Left renal cortex interstitium (tissue), 4 donors: Measurements from ENCODE around the gene MAMLD1. TPM values are rescaled to one million over a fixed set of nuclear protein-coding genes. Genes with fewer than 3 reads are reported as not detected.

Experiments used
- DNase-seq, 4 donors: peaks; one replicate each; pipeline ENCODE4 v3.0.0-alpha.2; 2013; ENCODE audit warnings: low read depth in 4 of 4, low spot score in 2 of 4, missing footprints in 1 of 4
- polyA plus RNA-seq, 4 donors: library from polyadenylated mRNA; unstranded; fragments of 120-200 nt; gene quantifications; one replicate each; pipeline ENCODE4 v1.2.1, GENCODE V29; 2013; ENCODE audit not compliant: insufficient read length in 4 of 4

The MAMLD1 gene
- polyA plus RNA-seq, 4 donors = 6.4 to 7.8 (median 7.3) TPM

DNA sequence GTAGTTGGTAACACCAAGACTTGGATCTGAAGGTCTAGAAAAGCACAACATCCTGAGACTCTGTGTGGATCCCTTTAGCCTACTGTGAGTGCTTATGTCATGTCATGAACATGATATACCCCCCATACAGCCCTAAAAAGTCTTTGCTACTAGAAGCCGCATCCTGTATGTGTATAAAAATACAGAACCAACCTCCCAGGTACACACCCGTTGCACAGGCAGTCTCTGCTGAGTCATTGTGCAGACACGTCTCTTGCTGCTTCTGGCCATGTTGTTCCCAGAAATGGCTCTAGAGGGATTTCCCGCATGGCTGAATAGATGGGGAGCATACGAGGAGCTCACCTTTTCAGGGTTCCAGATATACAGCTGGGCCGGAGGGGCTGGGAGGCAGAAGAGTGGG is 93.3 kb downstream of the MAMLD1 start:
- DNase-seq = no peak

DNA sequence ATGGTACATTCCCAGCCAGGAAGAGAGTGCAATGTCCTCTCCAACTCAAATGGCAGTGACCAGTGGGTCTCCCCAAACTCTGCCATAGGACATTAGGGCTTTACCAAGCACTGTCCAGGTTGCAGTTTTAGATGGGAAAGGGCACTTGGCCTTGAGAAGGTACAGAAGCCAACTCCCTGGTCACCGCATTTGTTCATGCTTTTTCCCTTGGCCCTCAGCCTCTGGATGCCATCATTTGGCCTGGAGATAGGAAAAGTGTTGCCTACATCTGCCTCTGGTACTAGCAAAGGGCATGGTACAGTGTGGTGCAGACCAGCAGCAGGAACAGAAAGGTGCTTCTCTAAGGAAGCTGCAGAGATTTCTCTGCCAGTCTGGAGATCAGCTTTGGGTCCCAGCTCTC is 93.8 kb downstream of the MAMLD1 start:
- DNase-seq = no peak

DNA sequence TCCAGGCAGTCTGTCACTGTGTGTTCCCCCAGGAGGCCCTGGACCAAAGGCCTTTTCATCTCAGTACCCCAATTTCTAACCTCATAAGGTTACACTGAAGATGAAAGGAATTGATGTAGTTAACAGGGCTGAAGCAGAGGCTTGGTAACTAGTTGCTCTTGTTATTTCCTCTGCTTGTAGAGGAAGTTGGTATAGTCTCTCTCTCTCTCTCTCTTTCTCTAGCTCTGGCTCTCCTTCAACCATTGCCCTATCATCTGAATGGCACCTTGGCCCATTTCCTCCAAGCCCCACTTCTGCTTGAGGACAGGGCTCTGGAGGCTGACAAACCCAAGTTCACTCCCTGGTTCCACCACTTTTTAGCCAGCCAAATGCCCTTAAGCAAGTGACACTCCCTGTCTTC is 96.1 kb downstream of the MAMLD1 start:
- no peak for DNase-seq

DNA sequence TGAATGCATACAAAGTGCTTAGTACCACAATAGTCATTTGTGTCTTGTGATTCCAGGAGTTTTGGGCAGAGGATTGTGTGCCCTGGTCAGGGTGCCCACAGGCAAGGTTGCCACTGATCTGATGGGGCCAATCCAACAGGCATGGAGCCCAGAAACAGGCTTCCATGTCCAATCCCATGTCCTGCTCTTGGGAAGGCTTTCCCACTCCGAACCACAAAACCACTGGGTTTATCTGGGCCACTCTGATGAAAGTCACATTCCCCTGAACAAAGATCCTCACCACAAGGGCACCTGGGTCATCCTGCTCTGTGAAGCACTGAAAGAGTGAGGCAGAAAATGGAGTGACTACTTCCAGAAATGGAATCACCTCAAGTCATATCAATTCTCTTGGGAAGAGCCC is 96.9 kb downstream of the MAMLD1 start:
- DNase-seq = no peak

DNA sequence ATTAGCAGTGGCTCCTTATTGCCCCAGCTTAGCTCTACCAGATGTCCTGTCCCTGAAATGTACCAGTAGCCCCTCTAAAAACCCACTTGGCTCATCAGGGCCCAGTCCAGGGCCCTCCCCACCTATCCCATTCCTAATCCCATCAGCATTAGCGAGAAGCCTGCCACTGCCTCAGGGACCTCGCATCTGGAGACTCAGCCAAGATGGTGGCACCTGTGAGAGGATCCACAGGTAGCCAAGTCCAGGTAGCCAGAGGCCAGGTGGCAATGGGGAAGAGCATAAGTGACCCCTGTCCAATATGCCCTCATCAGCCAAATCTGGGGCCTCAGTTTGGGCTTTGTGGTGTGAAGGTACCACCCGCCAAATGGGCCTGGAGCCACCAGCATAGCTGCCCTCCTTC is 97.7 kb downstream of the MAMLD1 start:
- no peak for DNase-seq

DNA sequence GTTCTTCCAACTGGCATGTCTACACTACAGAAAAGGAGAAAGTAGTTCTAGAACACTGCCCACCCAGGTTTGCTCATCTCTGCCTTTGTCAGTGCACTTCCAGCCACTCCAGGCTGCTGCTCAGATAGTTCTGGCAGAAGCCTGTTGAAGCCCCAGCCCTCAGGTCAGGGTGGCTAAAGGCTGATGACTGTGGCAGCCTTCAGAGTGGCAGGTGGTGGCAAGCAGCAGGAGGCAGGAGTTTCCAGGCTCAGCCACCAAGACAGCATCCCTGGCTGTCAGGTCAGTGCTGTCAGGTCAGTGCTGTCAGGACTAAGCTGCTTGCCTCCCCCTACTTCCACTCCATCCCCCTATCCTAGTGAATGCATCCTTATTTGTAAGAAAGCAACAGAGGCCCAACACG is 100.4 kb downstream of the MAMLD1 start:
- no peak for DNase-seq

DNA sequence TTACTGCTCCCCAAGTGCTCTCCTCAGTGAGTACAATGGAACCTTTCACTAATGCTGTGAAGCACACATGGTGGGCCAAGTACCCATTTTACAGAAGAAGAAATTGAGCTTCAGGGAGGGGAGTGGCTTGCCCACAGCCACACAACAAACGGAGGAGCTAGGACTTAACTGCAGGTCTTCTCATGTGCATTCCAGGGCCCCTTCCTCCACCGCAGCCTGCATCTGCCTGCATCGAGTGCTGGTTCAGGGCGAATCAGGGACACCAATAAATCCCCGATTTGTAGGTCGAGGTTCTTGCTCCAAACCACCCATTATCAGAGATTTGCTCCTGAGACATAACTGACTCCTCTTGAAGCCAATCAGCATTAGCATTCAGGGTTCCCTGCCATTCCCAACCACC is 100.9 kb downstream of the MAMLD1 start:
- DNase-seq = no peak

DNA sequence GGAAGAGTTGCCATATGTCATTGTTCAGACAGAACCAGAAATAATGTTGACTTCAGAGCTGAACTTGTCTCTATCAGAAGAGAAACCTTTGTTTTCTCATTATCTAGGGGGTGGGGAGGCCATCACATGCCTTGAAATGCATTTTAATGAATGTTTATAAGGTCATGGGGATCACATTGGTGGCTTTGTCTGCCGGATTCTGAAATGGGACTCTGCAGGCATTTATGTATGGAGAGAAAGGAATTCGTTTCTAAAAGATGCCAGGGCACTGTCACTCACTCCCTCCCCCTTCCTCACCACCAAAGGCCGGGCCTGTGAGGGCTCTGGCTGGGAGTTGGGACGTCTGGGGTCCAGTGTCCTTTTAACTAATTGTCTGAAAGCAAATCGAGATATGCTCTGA is 102.2 kb downstream of the MAMLD1 start:
- DNase-seq = no peak

DNA sequence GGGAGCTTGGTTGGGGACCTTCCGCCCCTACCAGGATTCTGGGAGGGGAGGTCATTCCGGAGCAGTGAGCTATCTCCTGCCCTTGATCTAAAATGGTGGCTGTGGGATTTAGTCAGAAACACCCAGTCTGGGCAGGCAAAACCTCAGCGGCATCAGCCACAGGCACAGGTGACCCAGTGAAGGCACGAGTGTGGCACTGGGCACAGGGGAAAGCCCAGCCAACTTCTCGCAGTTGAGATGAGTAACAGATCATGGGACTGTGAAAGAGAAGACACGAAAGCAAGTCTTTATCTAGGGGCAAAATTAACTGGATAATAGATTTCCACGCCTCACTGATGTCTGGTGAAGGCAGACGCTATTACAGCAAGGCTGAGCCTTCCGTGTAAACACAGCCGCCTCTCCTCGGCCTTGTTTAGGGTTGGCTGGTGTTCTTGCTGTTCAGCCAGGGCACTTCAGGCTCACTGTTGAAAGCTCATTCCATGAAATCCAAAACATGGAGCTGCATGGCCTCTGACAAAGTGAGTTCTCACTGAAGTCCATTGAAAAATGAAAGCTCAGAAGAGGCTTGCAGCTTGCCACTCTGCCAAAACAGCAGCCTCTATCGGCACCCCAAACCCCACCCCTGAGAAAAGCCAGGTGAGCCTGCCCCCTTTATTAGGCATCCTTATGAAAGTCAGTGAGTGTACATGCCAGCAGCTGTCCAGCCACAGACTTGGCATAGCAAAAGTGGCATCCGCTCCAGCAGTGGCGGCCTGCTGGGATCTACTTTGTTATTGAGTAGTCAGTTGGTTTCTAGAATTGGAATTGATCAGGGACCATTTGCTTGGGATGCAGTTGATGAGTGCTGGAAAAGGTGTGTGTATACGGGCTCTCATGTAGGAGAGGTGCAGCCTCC is 103.0 kb downstream of the MAMLD1 start:
- no peak for DNase-seq

DNA sequence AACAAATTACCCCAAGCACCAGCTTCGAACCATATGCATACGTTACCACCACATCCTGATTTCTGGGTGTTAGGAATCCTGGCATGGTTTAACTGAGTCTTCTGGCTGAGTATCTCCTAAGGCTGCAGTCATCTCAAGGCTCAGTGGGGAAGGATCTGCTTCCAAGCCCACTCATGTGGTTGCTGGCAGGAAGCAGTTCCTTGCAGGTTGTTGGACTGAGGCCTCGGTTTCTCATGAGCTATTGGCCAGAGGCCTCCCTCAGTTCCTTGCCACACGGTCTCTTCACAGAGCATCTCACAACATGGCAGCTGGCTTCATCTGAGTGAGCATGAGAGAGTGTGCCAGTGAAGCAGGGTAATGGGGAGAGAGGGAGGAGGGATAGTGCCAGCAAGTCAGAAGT is 109.2 kb downstream of the MAMLD1 start:
- DNase-seq = no peak

DNA sequence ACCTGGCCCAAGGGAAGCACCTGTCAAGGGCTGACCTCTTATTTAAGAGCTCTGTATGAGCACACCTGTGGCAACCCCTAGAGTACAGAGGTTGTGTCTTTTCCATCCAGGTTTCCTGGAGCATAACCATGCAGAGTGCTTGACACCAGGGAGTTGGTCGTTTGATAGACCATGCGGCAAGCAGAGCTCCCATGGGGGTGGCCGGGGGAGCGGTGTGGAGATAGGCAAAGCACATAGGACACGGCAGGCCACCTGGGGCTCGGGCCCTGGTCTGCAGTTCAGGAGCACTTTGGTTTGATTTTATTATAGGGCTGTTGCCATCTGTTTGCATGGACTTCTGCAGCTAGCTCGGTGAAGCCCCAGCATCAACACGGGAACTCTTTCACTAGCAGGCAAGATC is 110.3 kb downstream of the MAMLD1 start:
- DNase-seq = no peak

DNA sequence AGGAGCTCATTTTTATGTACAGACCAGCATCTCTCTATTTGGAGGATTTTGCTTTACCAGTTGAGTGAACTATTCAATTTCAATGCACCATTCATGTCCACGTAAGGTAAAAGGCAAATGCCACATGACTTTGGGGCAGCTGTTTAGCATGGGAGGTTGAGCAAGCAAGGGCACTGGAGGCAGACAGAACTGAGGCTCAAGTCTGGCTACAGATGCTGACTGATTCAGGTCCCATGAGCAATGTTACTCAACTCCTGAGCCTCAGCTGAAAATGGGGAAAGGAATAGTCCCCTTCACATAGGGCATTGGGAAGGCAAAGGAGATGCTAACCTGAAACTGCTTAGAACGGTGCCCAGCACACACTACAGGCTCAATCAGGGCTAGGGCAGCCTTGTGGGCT is 112.3 kb downstream of the MAMLD1 start:
- no peak for DNase-seq

DNA sequence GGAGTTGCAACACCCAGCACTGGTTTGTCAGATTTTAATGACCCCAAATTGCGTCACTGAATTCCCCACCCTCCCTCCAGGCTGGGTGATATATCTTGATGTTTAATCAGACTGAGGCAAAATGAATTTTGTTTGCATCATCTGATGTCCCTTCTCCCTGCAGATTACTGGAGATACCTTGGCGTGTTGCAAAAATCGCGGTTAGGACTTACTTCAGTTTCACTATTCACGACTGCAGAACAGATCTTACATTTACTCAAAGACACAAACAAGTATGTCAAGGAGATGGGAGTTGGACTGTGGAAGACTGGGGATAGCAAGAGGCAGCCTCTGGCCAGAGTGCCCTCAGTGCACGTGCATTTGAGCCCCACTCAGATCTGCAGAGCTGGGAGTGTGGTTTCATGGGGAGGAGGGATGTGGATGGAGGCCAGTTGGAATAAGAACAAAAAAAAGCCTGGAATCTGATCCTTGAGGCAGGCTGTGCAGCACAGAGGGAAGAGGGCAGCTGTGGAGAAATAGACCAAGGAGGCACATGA is 113.1 kb downstream of the MAMLD1 start:
- DNase-seq = no peak

DNA sequence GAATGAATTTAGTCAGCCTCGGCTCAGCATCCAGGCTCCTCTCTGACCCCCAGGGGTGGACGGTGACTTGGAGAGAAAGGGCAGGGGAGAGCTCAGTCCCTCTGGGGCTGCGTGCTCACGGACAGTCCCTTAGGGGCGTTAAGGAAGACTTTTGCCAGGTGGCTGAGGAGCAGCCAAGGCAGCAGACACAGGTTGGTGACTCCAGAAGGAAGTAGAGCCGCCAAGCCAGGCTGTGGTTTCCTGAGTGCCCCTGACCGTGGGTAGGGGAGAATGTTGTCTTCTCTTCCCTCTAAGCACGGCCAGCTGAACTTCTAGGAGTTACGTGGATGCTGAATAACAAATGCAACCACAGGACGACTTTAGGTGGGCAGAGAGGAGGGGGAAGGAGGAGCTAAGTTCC is 114.3 kb downstream of the MAMLD1 start:
- no peak for DNase-seq

DNA sequence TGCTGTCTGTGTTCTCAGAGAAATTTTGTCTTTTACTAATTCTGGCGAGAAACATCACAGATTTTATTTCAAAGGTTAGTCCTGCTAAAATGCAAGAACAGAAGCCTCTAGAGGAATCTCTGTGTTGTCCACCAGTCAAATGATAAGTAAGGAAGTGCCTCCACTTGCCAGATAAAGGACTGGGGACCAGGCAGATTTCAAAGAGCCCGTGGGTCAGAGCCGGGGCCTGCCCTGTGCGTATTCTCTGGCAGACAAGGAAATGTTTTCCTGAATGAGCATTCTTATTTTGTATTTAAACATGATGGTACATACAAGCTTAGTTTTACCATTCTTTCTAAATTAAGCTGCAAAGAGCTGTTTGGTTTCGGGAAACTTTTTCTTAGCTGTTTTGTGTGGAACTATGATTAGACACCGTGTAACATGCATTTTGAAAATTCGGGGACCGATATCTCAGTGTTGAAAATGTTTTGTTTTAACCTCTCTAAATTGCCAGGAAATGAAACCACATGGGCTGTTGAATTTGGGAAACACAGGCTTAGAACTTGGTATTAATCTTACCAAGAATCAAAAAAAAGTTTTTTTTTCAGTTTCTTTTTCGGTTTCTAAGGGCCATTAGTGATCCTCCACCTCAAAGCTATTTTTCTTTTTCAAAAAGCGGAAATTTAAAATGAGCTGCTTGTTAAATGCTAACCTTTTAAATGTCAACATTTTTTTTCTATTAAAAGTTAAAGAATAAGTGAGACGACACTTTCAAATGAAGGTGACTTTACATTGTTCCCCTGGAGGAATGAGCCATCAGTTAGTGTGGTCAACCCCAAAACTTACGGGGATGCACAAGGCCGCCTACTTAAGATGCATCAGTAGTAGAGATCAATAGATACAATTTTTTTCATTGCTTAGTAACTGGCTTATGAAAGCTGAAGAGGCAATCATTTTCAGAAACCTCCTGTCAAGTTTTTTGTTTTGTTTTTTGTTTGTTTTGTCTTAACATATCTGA is 115.7 kb downstream of the MAMLD1 start:
- no peak for DNase-seq

DNA sequence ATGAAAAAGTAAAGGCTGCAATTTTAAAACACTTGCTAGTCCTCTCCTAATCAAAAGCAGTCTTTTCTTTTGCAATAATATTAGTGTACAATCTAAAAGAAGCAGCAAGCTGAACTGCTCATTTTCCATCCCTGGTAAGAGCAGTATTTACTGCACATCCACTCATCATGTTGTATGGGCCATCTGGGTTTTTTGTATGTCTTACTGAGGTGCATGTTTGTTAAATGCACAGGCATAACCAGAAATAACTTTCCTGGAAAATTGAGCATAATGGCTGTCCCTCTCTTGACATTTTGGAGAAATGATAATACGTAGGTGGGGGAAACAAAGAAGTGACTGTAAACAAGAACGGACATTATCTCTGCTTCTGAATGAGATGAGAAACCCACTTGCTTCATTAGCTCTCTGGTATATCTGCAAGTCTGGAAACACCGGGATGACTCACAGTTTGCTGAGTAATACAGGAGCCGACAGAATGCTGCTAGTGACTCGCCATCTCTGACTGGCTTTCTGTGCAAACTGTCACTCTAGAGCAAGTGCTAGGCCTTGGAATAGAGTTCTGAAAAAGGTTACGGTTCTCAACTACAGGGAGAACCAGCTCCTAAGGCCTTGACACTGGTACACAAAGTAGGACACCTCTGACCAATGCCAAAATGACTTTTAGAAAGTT is 119.6 kb downstream of the MAMLD1 start:
- DNase-seq = no peak

DNA sequence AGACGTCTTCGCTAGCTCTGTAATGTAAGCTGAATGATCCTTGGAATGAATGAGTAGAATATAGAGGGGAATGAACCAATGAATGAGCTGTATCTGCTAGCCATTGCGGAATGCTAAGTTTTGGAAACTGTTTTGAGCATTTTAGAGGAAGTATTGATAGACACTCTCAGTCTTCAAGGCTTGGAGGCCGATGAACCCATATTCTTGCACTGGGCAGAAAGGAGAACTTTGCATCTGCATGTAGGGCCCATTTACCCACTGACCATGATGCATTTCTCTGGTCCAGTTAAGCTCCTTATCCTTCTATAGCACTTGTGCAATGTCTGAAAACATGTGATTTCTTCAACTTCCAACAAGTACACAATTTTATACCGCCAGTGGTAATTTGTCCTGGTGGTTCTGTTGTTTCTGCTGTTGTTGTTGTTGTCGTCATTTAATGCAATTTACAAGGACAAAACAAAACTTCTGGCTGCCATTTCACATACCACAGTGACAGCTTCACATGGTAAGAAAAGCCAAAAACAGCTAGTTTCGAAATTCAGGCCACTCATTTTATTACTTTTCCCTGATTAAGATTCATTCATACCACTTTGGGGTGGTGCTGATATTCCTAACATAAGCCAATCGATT is 120.4 kb downstream of the MAMLD1 start:
- DNase-seq = no peak

DNA sequence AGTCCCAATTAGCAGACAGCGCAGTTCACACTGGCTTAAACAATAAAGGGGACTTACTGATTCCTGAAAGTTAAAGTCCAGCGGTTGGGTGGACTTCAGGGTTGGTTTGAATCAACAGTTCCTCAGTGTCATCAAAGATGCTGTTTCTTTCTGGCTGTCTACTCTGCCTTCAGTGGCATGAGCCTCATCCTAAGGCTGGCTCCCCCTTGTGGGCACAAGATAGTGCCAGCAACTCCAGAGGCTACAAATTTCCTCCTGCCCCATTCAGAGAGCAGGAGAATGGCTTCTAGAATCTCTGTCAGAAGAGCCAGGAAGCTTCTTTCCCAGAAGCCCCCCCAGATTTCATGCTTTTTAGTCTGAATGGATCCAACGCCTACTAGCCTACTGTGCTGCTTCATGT is 122.9 kb downstream of the MAMLD1 start:
- no peak for DNase-seq

DNA sequence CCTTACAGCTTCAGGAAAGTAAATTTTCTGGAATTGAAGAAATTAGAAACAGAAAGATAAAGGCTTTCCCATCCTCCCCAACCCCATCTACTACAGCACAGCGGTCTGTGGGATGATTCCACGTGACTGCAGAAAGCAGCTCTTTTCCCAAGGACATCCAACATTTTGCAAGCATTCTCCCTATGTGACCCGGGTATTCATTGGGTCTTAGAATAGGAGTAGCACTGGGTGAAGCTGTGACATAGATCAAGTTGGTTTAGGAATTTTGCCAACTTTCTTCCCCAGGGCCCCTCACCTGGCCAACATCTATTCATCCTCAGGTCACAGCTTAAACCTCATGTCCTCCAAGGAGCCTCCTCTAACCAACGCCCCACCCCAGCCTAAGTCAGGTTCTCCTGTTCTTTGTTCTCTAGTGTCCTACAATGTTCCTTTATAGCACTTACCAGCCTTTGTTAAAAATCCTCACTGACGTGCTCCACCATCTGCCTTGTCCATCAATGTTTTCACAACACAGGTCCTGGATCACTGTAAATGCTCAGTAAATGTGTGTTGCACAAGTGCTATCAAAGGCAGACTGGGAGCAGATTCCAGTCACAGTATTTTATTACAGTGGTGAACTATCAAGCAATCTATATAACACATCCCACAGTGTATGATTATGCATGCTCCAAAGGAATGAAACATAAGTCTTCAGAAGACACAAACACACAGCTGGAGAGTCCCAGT is 124.4 kb downstream of the MAMLD1 start:
- no peak for DNase-seq
